Posterior cingulate gyrus (tissue), 11 donors: ENCODE data around the gene ITGAD.
"Not testable (repeated sequence)": the region's sequence is repeated elsewhere in the genome, so short reads cannot be mapped to it uniquely, and the experiment has no call there.

ENCODE experiments used
- DNase-seq, 10 donors: peaks; one replicate each; pipeline versions ENCODE4 v3.0.0 to v3.0.0-alpha.2; 2020 to 2021; ENCODE audit warnings: mixed read lengths in 3 of 10
- intact Hi-C: fragments of 100-400 bp; cut with DNase I; formaldehyde crosslinking; loops from one replicate; pipeline ENCODE4 v1.15.1; 2023

ITGAD gene

DNA sequence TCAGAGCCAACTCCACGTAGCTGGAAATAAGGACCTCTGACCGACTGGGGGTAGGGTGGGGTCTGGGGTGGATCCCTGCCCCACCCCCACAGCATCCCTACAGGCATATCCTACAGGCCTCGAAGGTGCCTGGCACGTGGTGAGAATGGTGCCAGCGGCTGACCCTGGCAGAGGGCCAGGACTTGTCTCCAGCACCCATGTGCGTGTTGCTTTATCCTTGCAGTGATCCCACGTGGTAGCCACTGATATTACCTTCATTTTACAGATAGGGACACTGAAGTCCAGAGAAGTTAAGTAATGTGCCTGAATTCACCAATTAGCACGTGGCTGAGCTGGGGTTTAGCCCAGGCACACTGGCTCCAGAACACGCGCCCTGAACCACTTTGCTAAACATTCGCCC is 8.3 kb downstream of the ITGAD start:
- peak in 1 of 10 donors; percentile 67 for DNase-seq
- intact Hi-C loops = no loop called here

GRCh38 chr16:31402687-31403086 is 9.6 kb downstream of the ITGAD start:
- intact Hi-C loops = no loop called here
- no peak for DNase-seq

DNA sequence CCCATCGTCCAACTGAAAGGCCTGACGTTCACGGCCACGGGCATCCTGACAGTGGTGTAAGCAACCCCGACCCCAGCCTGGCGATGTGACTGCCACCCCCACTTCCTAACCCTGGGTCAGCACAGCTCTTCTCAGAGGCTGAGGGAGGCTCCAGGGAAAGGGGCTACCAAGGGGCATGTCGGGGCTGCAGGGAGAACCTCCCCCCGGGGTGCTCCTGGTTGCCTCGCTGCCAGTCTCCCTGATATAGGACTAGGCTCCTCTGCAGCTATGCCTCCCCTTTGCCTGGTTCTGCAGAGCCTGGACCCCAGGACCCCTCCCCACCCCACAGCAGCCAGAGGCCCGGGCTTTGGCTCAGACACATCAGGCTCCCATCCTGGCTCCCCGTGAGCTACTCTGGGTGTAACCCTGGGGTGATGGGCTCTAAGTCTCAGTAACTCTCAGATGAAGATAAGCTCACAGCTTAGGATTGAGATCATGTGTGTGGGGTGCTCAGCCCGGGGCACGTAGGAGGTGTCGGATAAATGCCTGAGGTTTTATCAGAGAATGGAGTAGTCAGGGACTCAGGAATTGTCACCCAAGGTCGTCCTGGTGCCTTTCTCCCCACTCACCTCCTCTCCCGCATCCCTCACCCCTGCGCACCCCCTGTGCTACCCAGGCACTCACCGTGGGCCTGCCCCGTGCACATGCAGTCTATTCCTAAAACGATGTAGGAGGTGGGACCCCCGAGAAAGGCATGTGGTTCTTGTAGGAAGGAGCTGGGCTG is 10.6 kb downstream of the ITGAD start:
- intact Hi-C loops = no loop called here

GRCh38 chr16:31404353-31405064 is 11.4 kb downstream of the ITGAD start:
- DNase-seq = peak in 1 of 10 donors; percentile 74
- intact Hi-C loops = no loop called here

More for the DNA sequence above, 10.6 kb downstream of the ITGAD start:
- DNase-seq = peak in 1 of 10 donors; percentile 70

- DNase-seq = peak in 1 of 10 donors; percentile 47
- intact Hi-C loops = no loop called here
Measured at GRCh38 chr16:31407406-31407805, 14.3 kb downstream of the ITGAD start.

- intact Hi-C loops = no loop called here
- DNase-seq = peak in 1 of 10 donors; percentile 10
Measured at GRCh38 chr16:31409433-31409832, 16.3 kb downstream of the ITGAD start.

DNA sequence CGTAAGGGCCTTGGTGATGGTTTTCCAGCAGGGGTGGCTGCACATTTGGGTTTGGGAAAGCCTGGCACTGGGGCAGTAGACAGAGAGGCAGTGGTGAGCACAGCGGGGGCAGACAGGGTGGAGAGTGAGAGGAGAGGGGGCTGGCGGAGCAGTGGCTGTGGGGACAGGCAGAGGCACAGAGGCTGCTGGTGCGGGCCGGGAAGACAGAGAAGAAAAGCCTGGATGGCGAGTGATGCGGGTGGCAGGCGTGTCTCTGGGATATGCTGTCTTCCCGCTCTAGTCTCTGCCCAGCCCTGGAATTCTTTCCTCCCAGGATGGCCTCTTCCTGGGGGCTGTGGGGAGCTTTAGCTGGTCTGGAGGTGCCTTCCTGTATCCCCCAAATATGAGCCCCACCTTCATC is 16.9 kb downstream of the ITGAD start:
- intact Hi-C loops = no loop called here
- DNase-seq = peak in 1 of 10 donors; percentile 47

DNA sequence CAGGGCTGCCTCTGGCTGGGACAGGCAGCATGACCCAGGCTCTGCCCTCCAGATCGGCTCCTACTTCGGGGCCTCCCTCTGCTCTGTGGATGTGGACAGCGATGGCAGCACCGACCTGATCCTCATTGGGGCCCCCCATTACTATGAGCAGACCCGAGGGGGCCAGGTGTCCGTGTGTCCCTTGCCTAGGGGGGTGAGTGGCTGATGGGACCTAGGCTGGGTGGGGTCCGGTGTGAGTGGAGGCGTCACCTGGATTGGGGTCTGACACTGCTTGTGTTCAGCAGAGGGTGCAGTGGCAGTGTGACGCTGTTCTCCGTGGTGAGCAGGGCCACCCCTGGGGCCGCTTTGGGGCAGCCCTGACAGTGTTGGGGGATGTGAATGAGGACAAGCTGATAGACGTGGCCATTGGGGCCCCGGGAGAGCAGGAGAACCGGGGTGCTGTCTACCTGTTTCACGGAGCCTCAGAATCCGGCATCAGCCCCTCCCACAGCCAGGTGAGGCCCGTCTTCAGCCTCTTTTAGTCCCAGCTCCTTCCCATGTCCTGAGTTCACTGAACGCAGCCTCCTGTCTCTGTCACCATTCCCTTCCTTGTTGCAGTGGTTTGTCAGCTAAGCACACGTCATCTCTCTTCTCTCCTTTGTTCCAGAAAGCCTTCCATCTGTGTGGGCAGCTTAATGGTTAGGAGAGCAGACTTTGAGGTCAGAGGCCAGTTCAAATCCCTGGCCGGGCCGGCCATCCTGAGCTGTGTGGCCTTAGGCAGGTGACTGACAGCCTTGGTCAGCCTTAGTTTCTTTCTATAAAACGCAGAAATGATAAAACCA is 18.1 kb downstream of the ITGAD start:
- intact Hi-C loops = no loop called here
- DNase-seq = peak in 1 of 10 donors; percentile 61

DNA sequence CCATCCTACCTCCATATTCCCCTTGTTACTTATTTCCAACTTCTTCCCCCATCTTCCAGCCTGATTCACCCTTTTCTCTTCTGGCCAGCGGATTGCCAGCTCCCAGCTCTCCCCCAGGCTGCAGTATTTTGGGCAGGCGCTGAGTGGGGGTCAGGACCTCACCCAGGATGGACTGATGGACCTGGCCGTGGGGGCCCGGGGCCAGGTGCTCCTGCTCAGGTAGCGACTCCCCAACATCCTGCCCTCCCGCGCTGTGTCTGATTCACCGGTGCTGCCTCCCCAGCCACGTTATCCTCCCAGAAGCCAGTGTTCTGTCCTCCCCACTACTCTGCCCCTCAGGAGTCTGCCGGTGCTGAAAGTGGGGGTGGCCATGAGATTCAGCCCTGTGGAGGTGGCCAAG is 19.6 kb downstream of the ITGAD start:
- intact Hi-C loops = no loop called here
- DNase-seq = peak in 1 of 10 donors; percentile 46

DNA sequence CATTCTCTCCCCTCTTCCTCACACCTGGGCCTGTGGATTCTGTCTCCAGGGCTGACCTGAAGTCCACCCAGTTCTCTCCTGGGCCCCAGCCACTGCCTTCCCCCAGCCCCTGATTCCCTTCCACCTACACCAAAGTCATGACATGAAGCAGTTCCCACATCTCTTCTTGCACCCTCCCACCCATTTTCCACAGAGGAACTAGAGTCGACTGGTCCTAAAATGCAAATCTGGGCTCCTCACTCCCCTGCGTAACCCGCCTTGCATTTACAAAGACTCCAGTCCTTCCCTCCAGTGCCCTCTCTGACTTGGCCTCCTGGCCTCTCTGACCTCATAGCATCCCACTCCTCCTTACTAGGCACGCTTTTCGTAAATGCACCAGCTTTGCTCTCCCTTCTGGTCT is 20.2 kb downstream of the ITGAD start:
- DNase-seq = peak in 1 of 10 donors; percentile 40
- intact Hi-C loops = no loop called here

GRCh38 chr16:31413943-31414342 is 20.8 kb downstream of the ITGAD start:
- no peak for DNase-seq

DNA sequence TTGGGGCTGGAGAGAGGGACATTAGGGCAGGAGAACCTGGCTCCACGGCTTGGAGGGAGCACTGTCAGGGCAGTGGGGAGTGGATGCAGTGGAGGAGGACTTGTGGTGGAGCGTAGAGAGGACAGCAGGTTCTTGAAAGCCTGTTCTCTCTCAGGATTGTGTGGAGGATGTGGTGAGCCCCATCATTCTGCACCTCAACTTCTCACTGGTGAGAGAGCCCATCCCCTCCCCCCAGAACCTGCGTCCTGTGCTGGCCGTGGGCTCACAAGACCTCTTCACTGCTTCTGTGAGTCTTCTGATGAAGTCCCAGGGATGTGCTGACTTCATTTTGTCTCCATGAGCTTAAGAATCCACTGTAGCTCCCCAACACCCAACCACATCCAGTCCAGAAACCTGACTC is 21.6 kb downstream of the ITGAD start:
- intact Hi-C loops = no loop called here
- DNase-seq = peak in 1 of 10 donors; percentile 2

More at GRCh38 chr16:31413943-31414342, 20.8 kb downstream of the ITGAD start:
- intact Hi-C loops = no loop called here

DNA sequence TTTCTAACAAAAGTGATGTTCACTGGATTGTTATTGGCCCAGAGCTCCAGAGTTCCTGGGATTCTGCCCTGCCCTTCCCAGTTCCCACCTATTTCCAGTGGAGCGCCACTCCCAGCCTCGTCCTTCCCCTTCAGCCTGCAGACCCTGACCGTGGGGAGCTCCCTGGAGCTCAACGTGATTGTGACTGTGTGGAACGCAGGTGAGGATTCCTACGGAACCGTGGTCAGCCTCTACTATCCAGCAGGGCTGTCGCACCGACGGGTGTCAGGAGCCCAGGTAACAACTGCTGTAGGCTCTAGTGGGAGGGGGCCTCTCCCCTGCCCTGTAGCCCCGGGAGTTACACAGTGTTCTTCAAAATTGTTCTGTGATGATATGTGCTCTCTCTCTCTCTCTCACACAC is 23.2 kb downstream of the ITGAD start:
- DNase-seq = peak in 2 of 10 donors; percentile 38 to 58
- intact Hi-C loops = no loop called here

DNA sequence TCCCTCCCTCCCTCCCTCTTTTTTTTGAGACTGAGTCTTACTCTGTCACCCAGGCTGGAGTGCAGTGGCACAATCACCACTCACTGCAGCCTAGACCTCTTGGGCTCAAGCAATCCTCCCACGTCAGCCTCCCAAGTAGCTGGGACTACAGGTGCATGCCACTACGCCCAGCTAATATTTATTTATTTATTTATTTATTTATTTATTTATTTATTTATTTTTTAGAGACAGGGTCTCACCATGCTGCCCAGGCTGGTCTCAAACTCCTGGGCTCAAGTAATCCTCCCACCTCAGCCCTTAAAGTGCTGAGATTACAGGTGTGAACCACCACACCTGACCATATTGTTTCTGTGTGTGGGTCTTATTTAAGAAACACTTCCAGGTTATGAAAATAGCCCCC is 23.9 kb downstream of the ITGAD start:
- intact Hi-C loops = not testable (repeated sequence)
- DNase-seq = peak in 1 of 10 donors; percentile 59

GRCh38 chr16:31417916-31418315 is 24.8 kb downstream of the ITGAD start:
- DNase-seq = peak in 3 of 10 donors; percentile 1 to 51 (median 15)
- intact Hi-C loops = no loop called here

DNA sequence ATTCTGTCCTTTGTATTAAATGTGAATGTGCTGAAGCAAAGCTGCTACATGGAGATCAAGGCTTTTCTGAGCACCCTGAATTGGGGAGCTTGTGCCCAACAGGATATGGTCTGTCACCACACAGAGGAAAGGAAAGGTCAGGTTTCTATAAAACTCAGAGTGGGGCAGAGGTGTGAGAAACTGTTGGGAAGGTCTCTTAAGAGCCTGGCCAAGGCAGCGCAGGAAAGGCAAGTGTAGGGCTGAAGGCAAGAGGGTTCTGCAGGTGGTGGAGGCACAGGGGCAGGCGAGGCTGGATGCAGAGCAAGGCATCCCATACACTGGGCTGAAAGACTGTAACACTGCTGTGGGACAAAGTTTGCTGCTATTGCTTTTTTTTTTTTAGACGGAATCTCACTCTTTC is 26.9 kb downstream of the ITGAD start:
- intact Hi-C loops = no loop called here
- DNase-seq = peak in 1 of 10 donors; percentile 2

- DNase-seq = peak in 1 of 10 donors; percentile 9
- intact Hi-C loops = no loop called here
Measured at GRCh38 chr16:31421587-31421986, 28.5 kb downstream of the ITGAD start.

DNA sequence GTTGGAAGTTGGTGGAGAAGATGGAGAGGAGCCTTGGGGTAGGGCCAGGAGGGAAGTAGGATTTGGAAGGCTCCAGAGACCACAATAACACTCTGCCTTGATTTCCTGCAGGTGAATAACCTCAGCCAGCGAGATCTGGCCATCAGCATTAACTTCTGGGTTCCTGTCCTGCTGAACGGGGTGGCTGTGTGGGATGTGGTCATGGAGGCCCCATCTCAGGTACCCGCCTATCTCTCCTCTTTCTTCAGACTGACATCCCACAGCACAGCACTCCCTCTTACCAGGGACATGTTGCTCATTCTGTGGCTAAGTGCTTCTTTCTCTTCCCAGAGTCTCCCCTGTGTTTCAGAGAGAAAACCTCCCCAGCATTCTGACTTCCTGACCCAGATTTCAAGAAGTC is 30.1 kb downstream of the ITGAD start:
- peak in 2 of 10 donors; percentile 10 to 20 for DNase-seq
- intact Hi-C loops = no loop called here

DNA sequence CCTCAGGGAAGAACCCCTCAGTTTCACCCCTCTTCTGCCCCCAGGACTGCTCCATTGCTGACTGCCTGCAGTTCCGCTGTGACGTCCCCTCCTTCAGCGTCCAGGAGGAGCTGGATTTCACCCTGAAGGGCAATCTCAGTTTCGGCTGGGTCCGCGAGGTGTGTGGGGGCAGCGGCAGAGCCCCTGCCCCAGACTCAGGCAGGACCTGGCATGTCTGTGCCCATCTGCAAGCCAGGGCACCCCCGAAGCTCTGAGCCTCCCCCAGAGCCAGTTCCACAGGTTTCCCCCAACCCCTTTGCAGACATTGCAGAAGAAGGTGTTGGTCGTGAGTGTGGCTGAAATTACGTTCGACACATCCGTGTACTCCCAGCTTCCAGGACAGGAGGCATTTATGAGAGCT is 30.7 kb downstream of the ITGAD start:
- DNase-seq = peak in 3 of 10 donors; percentile 21 to 51 (median 40)
- intact Hi-C loops = no loop called here

DNA sequence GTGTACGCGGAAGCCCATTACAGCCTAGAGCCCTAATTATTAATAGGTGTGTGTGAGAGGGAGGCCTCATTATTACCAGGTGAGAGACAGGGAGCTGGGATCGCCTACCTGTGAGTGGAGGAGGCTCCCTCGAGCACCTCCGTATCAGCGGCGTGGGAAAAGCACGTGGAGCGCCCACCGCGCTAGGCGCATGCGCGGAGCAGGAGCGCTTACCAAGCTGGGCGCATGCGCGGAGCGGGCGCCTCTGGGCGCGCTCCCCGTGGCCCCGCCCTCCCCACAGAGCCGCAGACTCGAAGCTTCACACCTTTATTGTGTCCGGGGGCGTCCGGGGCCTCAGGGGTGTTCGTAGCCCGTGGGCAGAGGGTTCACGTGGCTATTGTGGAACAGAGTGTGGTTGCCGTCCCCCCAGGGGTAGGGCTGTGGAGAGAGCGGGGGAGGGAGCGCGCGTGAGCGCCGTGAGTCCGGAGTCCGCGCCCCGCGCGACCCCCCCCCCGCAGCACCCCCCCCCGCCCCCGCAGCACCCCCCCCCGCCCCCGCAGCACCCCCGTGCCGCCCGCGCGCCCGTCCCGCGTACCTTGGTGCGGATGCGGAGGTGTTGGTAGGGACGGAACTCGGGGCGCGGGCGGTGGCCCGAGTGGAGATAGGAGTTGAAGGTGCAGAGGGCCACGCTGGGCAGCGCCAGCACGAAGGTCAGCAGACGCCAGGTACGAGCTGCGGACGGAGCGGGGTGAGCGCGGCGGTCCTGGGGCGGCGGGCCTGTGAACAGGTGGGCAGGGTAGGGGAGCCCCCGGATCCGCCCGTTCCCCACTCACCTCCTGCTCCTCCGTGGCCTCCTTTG is 34.5 kb downstream of the ITGAD start:
- intact Hi-C loops = no loop called here
- DNase-seq = peak in 9 of 10 donors; percentile 36 to 94 (median 56)
